Measurements from ENCODE around the gene RBPMS2.
"Not testable (repeated sequence)": the region's sequence is repeated elsewhere in the genome, so short reads cannot be mapped to it uniquely, and the experiment has no call there.

Gene RBPMS2

DNA sequence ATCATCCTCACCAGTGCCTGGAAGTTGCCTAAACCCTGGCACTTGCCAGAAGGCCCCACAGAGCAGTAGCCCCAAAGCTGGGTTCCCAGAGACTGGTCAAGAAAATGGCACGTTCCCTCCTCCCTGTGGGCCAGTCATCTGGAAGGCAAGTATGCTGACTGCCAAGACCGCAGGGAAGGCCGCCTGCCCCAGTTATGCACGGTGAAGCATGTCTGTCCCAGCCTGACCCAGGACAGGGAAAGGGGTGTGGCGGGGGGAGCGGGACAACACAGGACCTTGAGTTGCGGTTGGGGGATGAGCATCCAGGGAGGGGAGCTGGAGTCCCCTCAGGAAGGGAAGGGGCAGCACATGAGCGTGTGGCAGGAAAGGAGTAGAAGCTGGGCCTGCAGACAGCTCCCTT is 33.0 kb downstream of the RBPMS2 start:
- H3K4me3 ChIP-seq (ENCODE audit: control insufficient read depth, low read depth, low read length), result no peak overlapping the region
- no peak for DNase-seq (ENCODE audit: low read depth)
- no peak for TF ChIP-seq CTCF (IDR thresholded peaks at IDR 0.05; ENCODE audit: control insufficient read depth, insufficient read depth, low read depth, low read length, missing control alignments)

GRCh38 chr15:64741708-64742107 is 33.7 kb downstream of the RBPMS2 start:
- H3K4me3 ChIP-seq (ENCODE audit: control insufficient read depth, low read depth, low read length); DNase-seq (ENCODE audit: low read depth): not testable (repeated sequence)

DNA sequence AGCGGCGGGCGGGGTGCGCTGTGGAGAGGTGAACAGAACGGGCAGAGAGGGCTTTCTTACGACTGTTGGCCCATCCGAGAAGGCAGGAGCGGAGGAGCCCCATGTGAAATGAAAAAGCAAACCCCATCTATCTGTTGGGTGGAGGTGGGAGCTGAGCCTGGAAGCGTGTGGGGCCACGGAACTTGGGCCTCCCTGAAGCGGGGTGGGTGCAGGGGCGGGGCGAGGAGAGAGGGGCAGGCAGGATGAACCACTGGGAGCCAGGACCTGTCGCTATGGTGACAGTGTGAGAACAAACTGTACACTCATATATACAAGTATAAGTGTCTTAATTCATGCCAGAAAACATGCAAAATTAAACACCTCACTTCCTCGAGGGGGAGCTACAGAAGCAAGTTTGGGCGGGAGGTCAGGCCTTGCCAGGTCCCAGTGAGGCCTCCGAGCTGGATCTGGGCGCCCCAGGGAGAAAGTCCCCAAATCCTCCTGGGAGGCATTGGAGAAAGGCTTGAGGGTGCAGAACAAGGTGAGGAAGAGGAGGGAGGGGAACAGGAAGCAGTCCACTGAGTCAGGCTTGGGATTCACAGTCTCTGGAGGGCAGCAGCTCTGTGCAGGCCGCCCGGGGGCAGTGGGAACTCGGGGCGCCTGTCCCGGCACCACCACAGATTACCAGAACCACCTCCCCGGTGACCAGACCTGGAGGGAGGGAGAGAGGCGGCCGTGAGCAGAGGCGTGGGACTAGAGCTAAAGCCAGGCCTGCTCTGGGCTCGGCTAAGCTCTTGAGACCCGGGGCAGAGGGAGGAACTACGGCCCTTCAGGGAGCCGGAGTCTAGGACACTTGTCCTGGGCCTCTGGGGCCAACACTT is 34.8 kb downstream of the RBPMS2 start:
- no peak overlapping the region for H3K4me3 ChIP-seq (ENCODE audit: control insufficient read depth, low read depth, low read length)
- no peak for DNase-seq (ENCODE audit: low read depth)

DNA sequence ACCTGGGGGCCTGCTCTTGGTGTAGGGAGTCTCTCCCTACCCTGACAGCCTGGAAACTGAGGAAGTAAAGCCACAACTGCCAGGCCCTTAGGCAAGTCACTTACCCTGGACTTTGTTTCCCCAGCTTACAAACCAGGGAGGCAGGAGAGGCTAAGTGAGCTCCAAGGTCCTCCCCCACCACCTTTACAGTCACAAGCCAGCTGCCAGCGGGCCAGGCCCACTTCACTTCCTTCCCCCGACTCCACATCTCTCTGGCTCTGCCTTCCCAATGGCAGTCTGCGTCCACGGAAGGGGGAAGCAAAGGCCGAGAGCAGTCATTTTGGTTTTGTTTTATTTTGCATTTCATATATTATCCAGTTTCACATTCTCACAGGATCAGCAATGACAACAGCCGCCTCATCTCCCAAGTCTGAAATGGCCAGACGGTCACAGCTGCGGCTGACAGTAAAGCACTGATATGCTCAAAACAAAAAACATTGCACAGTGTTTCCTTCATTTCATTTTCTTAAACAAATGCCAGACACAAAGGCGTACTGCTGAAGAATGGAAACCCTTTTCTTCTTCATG is 35.7 kb downstream of the RBPMS2 start:
- no peak overlapping the region for H3K4me3 ChIP-seq (ENCODE audit: control insufficient read depth, low read depth, low read length)
- DNase-seq (ENCODE audit: low read depth), result no peak
- no peak for TF ChIP-seq CTCF (IDR thresholded peaks at IDR 0.05; ENCODE audit: control insufficient read depth, insufficient read depth, low read depth, low read length, missing control alignments)

More for the DNA sequence above, 34.8 kb downstream of the RBPMS2 start:
- peak; percentile 31 for TF ChIP-seq CTCF (IDR thresholded peaks at IDR 0.05; ENCODE audit: control insufficient read depth, insufficient read depth, low read depth, low read length, missing control alignments)

DNA sequence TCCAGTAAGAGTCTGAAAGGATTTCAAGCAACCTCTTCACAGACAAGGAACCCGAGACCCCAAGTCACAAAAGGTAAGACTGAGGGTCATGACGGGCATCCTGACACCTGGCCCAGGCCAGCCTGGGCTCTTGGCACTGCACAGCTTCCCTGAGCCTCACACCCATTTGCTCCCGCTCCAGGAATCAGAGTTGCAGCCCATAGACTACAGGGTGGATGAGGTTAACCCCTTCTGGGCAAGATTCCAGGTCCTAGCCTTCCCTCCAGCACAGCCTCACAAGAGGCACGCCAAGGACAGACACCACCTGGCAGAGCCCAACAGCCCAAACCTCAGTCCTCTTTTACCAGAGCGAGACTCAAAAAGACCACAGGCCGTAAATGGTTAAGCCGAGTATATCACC is 36.2 kb downstream of the RBPMS2 start:
- no peak for DNase-seq (ENCODE audit: low read depth)
- H3K4me3 ChIP-seq (ENCODE audit: control insufficient read depth, low read depth, low read length), result no peak overlapping the region
- no peak for TF ChIP-seq CTCF (IDR thresholded peaks at IDR 0.05; ENCODE audit: control insufficient read depth, insufficient read depth, low read depth, low read length, missing control alignments)

- DNase-seq (ENCODE audit: low read depth), result no peak
- no peak for TF ChIP-seq CTCF (IDR thresholded peaks at IDR 0.05; ENCODE audit: control insufficient read depth, insufficient read depth, low read depth, low read length, missing control alignments)
- no peak overlapping the region for H3K4me3 ChIP-seq (ENCODE audit: control insufficient read depth, low read depth, low read length)
Observed at GRCh38 chr15:64738226-64739095, 36.9 kb downstream of the RBPMS2 start.

Data from AG09309 (cell line).